Activated CD4-positive, alpha-beta memory T cell treated with anti-CD3 and anti-CD28 coated beads, Interleukin-2, amount 10 ng/mL, durations not matched to agents 7 days and 5 days (primary cell): ENCODE results near the gene GPR68. TPM values are rescaled to one million over a fixed set of nuclear protein-coding genes. Genes with fewer than 3 reads are reported as not detected.
"Not testable (repeated sequence)": the region's sequence is repeated elsewhere in the genome, so short reads cannot be mapped to it uniquely, and the experiment has no call there.

Experiments
- CTCF ChIA-PET: fragments of 350-600 bp; sonication (Branson Sonifier 250); formaldehyde crosslinking; loops from one replicate; lab custom pipeline; 2021; ENCODE audit warnings: antibody characterized with exemption, inconsistent platforms; lab: Charles Lee
- POLR2A ChIA-PET: fragments of 350-600 bp; sonication (Branson Sonifier 250); formaldehyde crosslinking; loops from one replicate; lab custom pipeline; 2021; ENCODE audit warnings: antibody characterized with exemption; lab: Charles Lee
- DNase-seq: peaks from one replicate; pipeline ENCODE4 v3.0.0-alpha.2; 2020
- H3K27ac Mint-ChIP-seq: one replicate; pipeline ENCODE4 v1.8.0; 2021; ENCODE audit warnings: mild to moderate bottlenecking, mixed read lengths
- H3K27me3 Mint-ChIP-seq: one replicate; pipeline ENCODE4 v1.8.0; 2021; ENCODE audit warnings: mixed read lengths
- H3K36me3 Mint-ChIP-seq: one replicate; pipeline ENCODE4 v1.8.0; 2021; ENCODE audit warnings: low read depth, mixed read lengths
- H3K4me1 Mint-ChIP-seq: one replicate; pipeline ENCODE4 v1.8.0; 2021; ENCODE audit warnings: mixed read lengths
- H3K4me3 Mint-ChIP-seq: one replicate; pipeline ENCODE4 v1.8.0; 2021; ENCODE audit warnings: mild to moderate bottlenecking, mixed read lengths
- H3K9me3 Mint-ChIP-seq: one replicate; pipeline ENCODE4 v1.8.0; 2021; ENCODE audit warnings: mixed read lengths
- total RNA-seq, 2 experiments: library from RNA; stranded (reverse); gene quantifications; one replicate each; pipeline ENCODE4 v1.2.3, GENCODE V29; 2021

GPR68 gene
- total RNA-seq, 2 experiments from 2014 or later = 36.9 to 39.8 TPM

- H3K36me3 Mint-ChIP-seq = peaks cover 83% of the 10 kb centered on the region
- no peaks in the 10 kb centered on the region for H3K27me3 Mint-ChIP-seq
- H3K4me3 Mint-ChIP-seq = peak overlapping the region; percentile 15
- peak overlapping the region; percentile 52 for H3K27ac Mint-ChIP-seq
- CTCF ChIA-PET = no interaction called here
- H3K9me3 Mint-ChIP-seq = peaks cover 2% of the 10 kb centered on the region
- peaks cover 79% of the 10 kb centered on the region for H3K4me1 Mint-ChIP-seq
- DNase-seq = no peak
- POLR2A ChIA-PET = interaction anchor here (1.1 to 5.1 kb wide), 2 partner anchors 10 to 11 kb away, joined by 3 to 89 read pairs; partner anchors contain the start of gene GPR68
Observed at GRCh38 chr14:91233936-91234790, 10.3 kb downstream of the GPR68 start.

- no peak for DNase-seq
- ChIA-PET POLR2A (interaction anchor here (5.1 kb wide), 1 partner anchor 11 kb away, joined by 89 read pairs; the partner anchor contains the start of gene GPR68), CTCF (interaction anchor here (0.7 kb wide), 1 partner anchor 14 kb away, joined by 3 read pairs; no protein-coding TSS in a partner anchor)
- Mint-ChIP-seq H3K9me3 (peaks cover 2% of the 10 kb centered on the region), H3K27ac (peak overlapping the region; percentile 100), H3K4me3 (no peak overlapping the region), H3K4me1 (peaks cover 79% of the 10 kb centered on the region), H3K27me3 (no peaks in the 10 kb centered on the region), H3K36me3 (peaks cover 70% of the 10 kb centered on the region)
Observed at GRCh38 chr14:91232603-91233002, 11.9 kb downstream of the GPR68 start.

- no peaks in the 10 kb centered on the region for H3K27me3 Mint-ChIP-seq
- H3K4me3 Mint-ChIP-seq = peak overlapping the region; percentile 93
- ChIA-PET POLR2A (interaction anchor here (5.1 kb wide), 1 partner anchor 12 kb away, joined by 89 read pairs; the partner anchor contains the start of gene GPR68), CTCF (no interaction called here)
- no peak for DNase-seq
- H3K9me3 Mint-ChIP-seq = peaks cover 2% of the 10 kb centered on the region
- H3K4me1 Mint-ChIP-seq = peaks cover 79% of the 10 kb centered on the region
- peaks cover 68% of the 10 kb centered on the region for H3K36me3 Mint-ChIP-seq
- peak overlapping the region; percentile 100 for H3K27ac Mint-ChIP-seq
Observed at GRCh38 chr14:91232052-91232451, 12.5 kb downstream of the GPR68 start.

GRCh38 chr14:91231446-91231845, 13.1 kb downstream of the GPR68 start:
- H3K27ac Mint-ChIP-seq = peak overlapping the region; percentile 100
- ChIA-PET CTCF (no interaction called here), POLR2A (interaction anchor here (5.1 kb wide), 1 partner anchor 12 kb away, joined by 89 read pairs; the partner anchor contains the start of gene GPR68)
- no peaks in the 10 kb centered on the region for H3K27me3 Mint-ChIP-seq
- peaks cover 2% of the 10 kb centered on the region for H3K9me3 Mint-ChIP-seq
- H3K36me3 Mint-ChIP-seq = peaks cover 69% of the 10 kb centered on the region
- peak overlapping the region; percentile 93 for H3K4me3 Mint-ChIP-seq
- peaks cover 83% of the 10 kb centered on the region for H3K4me1 Mint-ChIP-seq
- DNase-seq = peak; percentile 47

GRCh38 chr14:91230397-91231035, 14.0 kb downstream of the GPR68 start:
- Mint-ChIP-seq H3K27ac (peak overlapping the region; percentile 100), H3K4me3 (peak overlapping the region; percentile 93), H3K9me3 (peaks cover 2% of the 10 kb centered on the region), H3K27me3 (no peaks in the 10 kb centered on the region), H3K4me1 (peaks cover 85% of the 10 kb centered on the region), H3K36me3 (peaks cover 69% of the 10 kb centered on the region)
- CTCF ChIA-PET = interaction anchor here (0.6 to 4.7 kb wide), 3 partner anchors 14 to 53 kb away, joined by 4 to 66 read pairs (median 9); partner anchors contain the start of gene GPR68
- POLR2A ChIA-PET = interaction anchor here (0.8 to 9.2 kb wide), 8 partner anchors 13 to 115 kb away, joined by 3 to 886 read pairs (median 28); partner anchors contain the start of gene GPR68
- peak; percentile 60 for DNase-seq

- H3K36me3 Mint-ChIP-seq = peaks cover 70% of the 10 kb centered on the region
- no peaks in the 10 kb centered on the region for H3K27me3 Mint-ChIP-seq
- H3K9me3 Mint-ChIP-seq = peaks cover 2% of the 10 kb centered on the region
- ChIA-PET CTCF (interaction anchor here (0.6 to 4.7 kb wide), 3 partner anchors 14 to 52 kb away, joined by 4 to 66 read pairs (median 9); partner anchors contain the start of gene GPR68), POLR2A (interaction anchor here (0.8 to 9.2 kb wide), 10 partner anchors 17 to 186 kb away, joined by 3 to 886 read pairs (median 18); partner anchors contain the start of gene GPR68)
- peaks cover 89% of the 10 kb centered on the region for H3K4me1 Mint-ChIP-seq
- peak overlapping the region; percentile 93 for H3K4me3 Mint-ChIP-seq
- DNase-seq = peak; percentile 87
- peak overlapping the region; percentile 100 for H3K27ac Mint-ChIP-seq
Observed at GRCh38 chr14:91229743-91230200, 14.7 kb downstream of the GPR68 start.

GRCh38 chr14:91229005-91229382, 15.5 kb downstream of the GPR68 start:
- H3K36me3 Mint-ChIP-seq = peaks cover 68% of the 10 kb centered on the region
- POLR2A ChIA-PET = interaction anchor here (0.9 to 9.2 kb wide), 16 partner anchors 9 to 400 kb away, joined by 3 to 886 read pairs (median 10); partner anchors contain the start of gene GPR68
- CTCF ChIA-PET = interaction anchor here (0.8 to 4.7 kb wide), 5 partner anchors 15 to 59 kb away, joined by 3 to 66 read pairs (median 5); partner anchors contain the start of gene GPR68
- H3K4me3 Mint-ChIP-seq = peak overlapping the region; percentile 62
- no peaks in the 10 kb centered on the region for H3K27me3 Mint-ChIP-seq
- H3K27ac Mint-ChIP-seq = peak overlapping the region; percentile 100
- DNase-seq = no peak
- peaks cover 2% of the 10 kb centered on the region for H3K9me3 Mint-ChIP-seq
- H3K4me1 Mint-ChIP-seq = peaks cover 88% of the 10 kb centered on the region

- Mint-ChIP-seq H3K27ac (peak overlapping the region; percentile 100), H3K4me3 (peak overlapping the region; percentile 62), H3K27me3 (no peaks in the 10 kb centered on the region), H3K4me1 (peaks cover 91% of the 10 kb centered on the region), H3K9me3 (peaks cover 2% of the 10 kb centered on the region), H3K36me3 (peaks cover 71% of the 10 kb centered on the region)
- POLR2A ChIA-PET = interaction anchor here (0.9 to 9.2 kb wide), 18 partner anchors 9 to 400 kb away, joined by 3 to 886 read pairs (median 8); partner anchors contain the start of gene GPR68
- CTCF ChIA-PET = interaction anchor here (0.8 to 4.7 kb wide), 7 partner anchors 16 to 59 kb away, joined by 3 to 66 read pairs (median 9); partner anchors contain the start of gene GPR68
- peak; percentile 88 for DNase-seq
Observed at GRCh38 chr14:91228112-91229004, 16.1 kb downstream of the GPR68 start.

GRCh38 chr14:91227183-91227628, 17.3 kb downstream of the GPR68 start:
- CTCF ChIA-PET = interaction anchor here (0.7 to 4.7 kb wide), 7 partner anchors 17 to 469 kb away, joined by 3 to 66 read pairs (median 4); partner anchors contain the start of gene GPR68
- Mint-ChIP-seq H3K27ac (peak overlapping the region; percentile 100), H3K36me3 (peaks cover 73% of the 10 kb centered on the region), H3K4me1 (peaks cover 95% of the 10 kb centered on the region), H3K27me3 (no peaks in the 10 kb centered on the region), H3K4me3 (peak overlapping the region; percentile 62), H3K9me3 (peaks cover 8% of the 10 kb centered on the region)
- peak; percentile 58 for DNase-seq
- POLR2A ChIA-PET = interaction anchor here (0.8 to 9.2 kb wide), 14 partner anchors 8 to 283 kb away, joined by 3 to 886 read pairs (median 13); partner anchors contain the start of genes GPR68 and PPP4R3A

- CTCF ChIA-PET = interaction anchor here (1.0 to 4.7 kb wide), 6 partner anchors 18 to 468 kb away, joined by 4 to 66 read pairs (median 6); partner anchors contain the start of gene GPR68
- Mint-ChIP-seq H3K4me1 (peaks cover 93% of the 10 kb centered on the region), H3K27ac (peak overlapping the region; percentile 100), H3K9me3 (peaks cover 11% of the 10 kb centered on the region), H3K36me3 (peaks cover 73% of the 10 kb centered on the region), H3K4me3 (peak overlapping the region; percentile 54)
- POLR2A ChIA-PET = interaction anchor here (0.8 to 9.2 kb wide), 6 partner anchors 21 to 284 kb away, joined by 3 to 886 read pairs (median 14); partner anchors contain the start of genes GPR68 and PPP4R3A
- DNase-seq, H3K27me3 Mint-ChIP-seq: not testable (repeated sequence)
Observed at GRCh38 chr14:91226360-91226759, 18.1 kb downstream of the GPR68 start.

- CTCF ChIA-PET = interaction anchor here (0.9 kb wide), 1 partner anchor 335 kb away, joined by 3 read pairs; no protein-coding TSS in a partner anchor
- H3K4me3 Mint-ChIP-seq = no peak overlapping the region
Observed at GRCh38 chr14:91225025-91225424, 19.5 kb downstream of the GPR68 start.

More at GRCh38 chr14:91225025-91225424, 19.5 kb downstream of the GPR68 start:
- H3K27ac Mint-ChIP-seq = peak overlapping the region; percentile 100
- POLR2A ChIA-PET = interaction anchor here (9.2 kb wide), 1 partner anchor 22 kb away, joined by 886 read pairs; the partner anchor contains the start of gene GPR68
- H3K27me3 Mint-ChIP-seq = no peaks in the 10 kb centered on the region
- H3K9me3 Mint-ChIP-seq = peaks cover 9% of the 10 kb centered on the region
- DNase-seq = no peak
- peaks cover 74% of the 10 kb centered on the region for H3K36me3 Mint-ChIP-seq
- H3K4me1 Mint-ChIP-seq = peaks cover 93% of the 10 kb centered on the region
